ENCODE results near the gene APP.

The APP gene

GRCh38 chr21:25967901-25968438 lies 202.6 kb downstream of the APP start:
- Mint-ChIP-seq H3K4me1 (ENCODE audit: low read depth) (peaks cover 15% of the 10 kb centered on the region), H3K27ac (peak overlapping the region; percentile 64), H3K27me3 (no peaks in the 10 kb centered on the region), H3K4me3 (peak overlapping the region; percentile 22), H3K36me3 (peaks cover 31% of the 10 kb centered on the region), H3K9me3 (ENCODE audit: low read depth) (no peaks in the 10 kb centered on the region)

DNA sequence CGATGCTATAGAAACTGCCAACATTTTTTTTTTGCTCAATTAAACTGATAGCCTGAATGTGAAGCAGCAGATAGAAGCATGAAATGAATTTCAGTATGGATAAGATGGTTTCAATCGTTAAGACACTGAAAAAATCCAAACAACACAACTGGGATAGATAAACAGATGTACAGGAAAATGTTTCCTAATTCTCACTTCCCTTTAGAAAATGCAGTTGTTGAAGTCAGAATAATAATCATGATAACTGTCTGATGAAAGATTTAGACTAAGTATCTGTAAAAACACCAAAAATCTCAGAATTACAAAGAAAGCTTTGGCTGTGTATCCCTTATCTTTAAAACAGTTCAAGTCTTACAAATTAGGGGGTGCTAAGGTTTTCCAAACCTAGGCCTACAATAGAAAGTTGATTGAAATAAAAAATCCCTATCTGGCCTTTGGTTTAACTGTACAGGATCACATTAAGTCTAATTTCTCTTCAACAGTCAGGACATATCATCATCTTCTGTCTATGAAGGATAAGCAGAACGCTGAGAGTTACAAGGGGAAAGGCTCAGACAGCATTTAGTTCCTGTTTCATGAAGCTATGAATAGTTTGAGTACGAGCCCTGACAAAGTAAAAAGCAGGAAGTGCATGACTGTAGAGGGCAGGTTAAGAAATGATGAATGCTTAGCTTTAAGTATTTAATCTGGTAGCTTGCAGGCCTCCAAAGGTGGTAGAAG lies 203.2 kb downstream of the APP start:
- Mint-ChIP-seq H3K36me3 (peaks cover 28% of the 10 kb centered on the region), H3K4me1 (ENCODE audit: low read depth) (peaks cover 15% of the 10 kb centered on the region), H3K4me3 (peak overlapping the region; percentile 22), H3K9me3 (ENCODE audit: low read depth) (no peaks in the 10 kb centered on the region), H3K27ac (peak overlapping the region; percentile 64), H3K27me3 (no peaks in the 10 kb centered on the region)

DNA sequence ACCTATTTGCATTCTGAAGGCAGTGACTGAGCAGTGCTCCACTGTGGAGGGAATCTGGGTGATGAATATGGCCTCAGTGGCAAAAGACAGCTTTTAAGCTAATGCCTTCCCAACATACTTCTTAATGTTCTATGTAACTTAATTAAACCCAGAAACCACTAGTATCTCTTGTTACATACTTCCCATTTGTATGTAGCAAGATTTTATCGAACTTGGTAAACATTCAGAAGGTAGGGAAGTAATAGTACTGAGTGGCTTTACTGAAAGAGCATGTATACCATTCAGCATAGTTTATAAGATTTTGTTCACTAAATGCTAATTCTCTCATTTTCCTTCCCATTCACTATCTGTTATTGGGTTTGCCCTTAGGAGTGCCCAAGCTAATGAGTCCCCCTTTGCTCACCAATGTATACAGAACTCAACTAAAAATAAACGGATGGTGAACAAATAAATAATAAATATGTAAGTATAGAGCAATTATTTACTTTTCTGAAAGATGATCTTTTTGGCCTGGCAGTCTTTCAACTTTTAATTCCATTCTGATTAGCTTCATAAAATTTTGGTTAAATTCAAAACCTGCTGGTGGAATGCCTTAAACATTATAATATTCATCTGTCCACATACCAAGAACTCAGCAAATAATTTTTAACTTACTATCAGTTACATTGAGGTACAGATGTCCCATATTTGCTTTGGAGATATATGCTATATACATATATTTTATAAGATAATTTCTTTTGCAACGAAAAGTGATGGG lies 204.4 kb downstream of the APP start:
- Mint-ChIP-seq H3K4me1 (ENCODE audit: low read depth) (peaks cover 15% of the 10 kb centered on the region), H3K27me3 (no peaks in the 10 kb centered on the region), H3K4me3 (no peak overlapping the region), H3K9me3 (ENCODE audit: low read depth) (no peaks in the 10 kb centered on the region), H3K36me3 (peaks cover 17% of the 10 kb centered on the region), H3K27ac (no peak overlapping the region)

DNA sequence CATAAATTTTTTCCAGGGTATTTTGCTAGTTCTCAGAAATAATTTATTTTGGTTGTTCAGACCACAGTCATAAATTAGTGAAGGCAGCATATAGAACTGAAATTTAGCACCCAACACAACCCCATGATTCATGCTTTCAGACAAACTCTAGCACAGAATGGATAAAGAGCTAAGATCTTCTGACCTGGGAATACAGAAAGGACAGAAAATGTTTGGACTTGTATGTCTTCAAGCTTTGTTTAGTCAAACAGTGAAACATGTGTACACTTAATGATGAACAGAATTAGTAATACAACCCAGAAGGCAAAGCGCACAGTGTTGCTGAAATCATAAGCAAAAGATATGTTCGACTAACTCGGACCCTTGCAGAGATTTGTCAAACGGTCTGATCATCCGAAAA lies 205.6 kb downstream of the APP start:
- Mint-ChIP-seq H3K27ac (no peak overlapping the region), H3K4me3 (no peak overlapping the region), H3K9me3 (ENCODE audit: low read depth) (no peaks in the 10 kb centered on the region), H3K36me3 (peaks cover 14% of the 10 kb centered on the region), H3K4me1 (ENCODE audit: low read depth) (peaks cover 15% of the 10 kb centered on the region), H3K27me3 (no peaks in the 10 kb centered on the region)

DNA sequence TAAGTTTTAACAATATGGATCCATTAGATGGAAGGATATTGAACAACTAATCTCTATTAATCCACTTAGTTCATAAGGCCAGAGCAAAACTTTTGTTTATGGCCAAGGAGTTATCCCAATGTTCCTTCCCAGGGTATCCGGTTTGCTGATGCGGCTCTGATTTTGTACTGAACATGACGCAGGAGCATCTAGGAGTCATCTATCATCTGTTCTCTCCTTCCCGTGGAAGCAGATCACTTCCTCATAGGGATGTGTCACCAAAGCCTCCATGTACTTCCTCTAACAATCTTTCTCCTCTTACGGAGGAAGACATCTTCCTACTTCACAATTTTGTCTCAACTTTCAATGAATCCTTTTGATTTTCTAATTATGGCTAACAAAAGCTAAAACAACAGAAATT lies 206.6 kb downstream of the APP start:
- Mint-ChIP-seq H3K27me3 (no peaks in the 10 kb centered on the region), H3K9me3 (ENCODE audit: low read depth) (no peaks in the 10 kb centered on the region), H3K4me3 (no peak overlapping the region), H3K36me3 (peaks cover 19% of the 10 kb centered on the region), H3K4me1 (ENCODE audit: low read depth) (peaks cover 15% of the 10 kb centered on the region), H3K27ac (no peak overlapping the region)

- Mint-ChIP-seq H3K27me3 (no peaks in the 10 kb centered on the region), H3K9me3 (ENCODE audit: low read depth) (no peaks in the 10 kb centered on the region), H3K27ac (no peak overlapping the region), H3K4me3 (no peak overlapping the region), H3K4me1 (ENCODE audit: low read depth) (peaks cover 11% of the 10 kb centered on the region), H3K36me3 (peaks cover 20% of the 10 kb centered on the region)
These were observed 207.4 kb downstream of the APP start for GRCh38 chr21:25963181-25963580.

GRCh38 chr21:25961042-25961441 lies 209.5 kb downstream of the APP start:
- H3K27ac Mint-ChIP-seq = no peak overlapping the region
- peaks cover 14% of the 10 kb centered on the region for H3K36me3 Mint-ChIP-seq
- no peaks in the 10 kb centered on the region for H3K4me1 Mint-ChIP-seq (ENCODE audit: low read depth)
- no peaks in the 10 kb centered on the region for H3K9me3 Mint-ChIP-seq (ENCODE audit: low read depth)
- no peaks in the 10 kb centered on the region for H3K27me3 Mint-ChIP-seq
- no peak overlapping the region for H3K4me3 Mint-ChIP-seq

DNA sequence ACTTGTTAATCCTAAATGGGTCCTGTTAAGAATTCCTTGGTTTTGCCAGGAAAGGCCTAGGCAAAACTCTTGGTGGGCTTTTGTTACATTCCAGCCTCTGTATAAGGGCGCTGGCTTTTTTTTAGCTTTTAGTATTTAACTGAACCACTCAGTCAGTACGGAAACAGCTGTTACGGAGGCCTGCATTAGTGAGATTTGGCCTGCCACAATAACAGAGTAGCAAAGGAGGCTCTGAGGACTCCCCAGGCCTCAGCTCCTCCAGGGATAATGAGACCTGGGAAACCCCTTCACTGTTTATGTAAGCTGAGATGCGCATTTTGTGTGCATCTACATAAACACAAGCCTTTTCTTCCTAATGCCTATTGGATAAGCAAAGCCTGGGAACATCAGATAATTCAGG lies 210.2 kb downstream of the APP start:
- no peak overlapping the region for H3K27ac Mint-ChIP-seq
- no peak overlapping the region for H3K4me3 Mint-ChIP-seq
- no peaks in the 10 kb centered on the region for H3K9me3 Mint-ChIP-seq (ENCODE audit: low read depth)
- no peaks in the 10 kb centered on the region for H3K27me3 Mint-ChIP-seq
- H3K36me3 Mint-ChIP-seq = peaks cover 18% of the 10 kb centered on the region
- no peaks in the 10 kb centered on the region for H3K4me1 Mint-ChIP-seq (ENCODE audit: low read depth)

DNA sequence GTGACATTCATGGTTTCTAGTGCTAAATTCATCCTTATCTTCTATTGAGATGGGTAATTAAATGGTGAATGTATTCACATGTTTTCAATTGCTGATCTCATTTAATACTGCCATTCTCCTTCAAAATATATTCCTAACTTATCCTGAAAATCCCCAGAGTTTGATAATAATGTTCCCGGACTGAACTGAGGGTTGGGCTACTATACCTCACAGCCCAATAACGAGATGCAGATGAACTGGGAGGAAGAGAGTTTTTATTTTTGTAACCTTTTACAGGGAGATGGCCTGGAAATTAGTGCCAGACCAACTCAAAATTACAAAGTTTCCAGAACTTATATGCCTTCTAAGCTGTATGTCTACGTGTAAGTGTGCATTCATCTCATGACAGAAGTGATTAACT lies 210.8 kb downstream of the APP start:
- Mint-ChIP-seq H3K27me3 (no peaks in the 10 kb centered on the region), H3K36me3 (peaks cover 23% of the 10 kb centered on the region), H3K27ac (no peak overlapping the region), H3K4me3 (no peak overlapping the region), H3K4me1 (ENCODE audit: low read depth) (no peaks in the 10 kb centered on the region), H3K9me3 (ENCODE audit: low read depth) (no peaks in the 10 kb centered on the region)

GRCh38 chr21:25956993-25957714 lies 213.4 kb downstream of the APP start:
- peaks cover 23% of the 10 kb centered on the region for H3K36me3 Mint-ChIP-seq
- H3K27ac Mint-ChIP-seq = no peak overlapping the region
- H3K27me3 Mint-ChIP-seq = no peaks in the 10 kb centered on the region
- no peak overlapping the region for H3K4me3 Mint-ChIP-seq
- H3K4me1 Mint-ChIP-seq (ENCODE audit: low read depth) = no peaks in the 10 kb centered on the region
- H3K9me3 Mint-ChIP-seq (ENCODE audit: low read depth) = no peaks in the 10 kb centered on the region

DNA sequence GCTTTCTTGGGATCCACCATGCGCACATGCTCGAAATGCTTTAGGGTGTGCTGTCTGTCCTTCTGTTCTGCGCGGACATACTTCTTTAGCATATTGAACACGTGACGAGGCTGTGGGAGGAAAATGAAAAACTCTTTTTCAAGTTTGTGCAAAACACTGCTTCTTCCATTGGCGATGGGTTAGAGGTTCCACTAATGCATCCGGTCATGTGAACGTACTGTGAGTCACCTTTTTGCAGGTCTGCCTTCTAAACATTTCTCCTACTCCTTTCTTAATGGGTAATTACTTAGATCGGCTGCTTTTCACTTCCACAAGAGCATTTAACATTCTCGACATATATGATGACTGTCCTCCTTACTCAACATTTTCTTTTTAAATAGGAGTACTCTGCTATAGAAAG lies 214.9 kb downstream of the APP start:
- H3K36me3 Mint-ChIP-seq = peaks cover 24% of the 10 kb centered on the region
- no peaks in the 10 kb centered on the region for H3K27me3 Mint-ChIP-seq
- H3K9me3 Mint-ChIP-seq (ENCODE audit: low read depth) = no peaks in the 10 kb centered on the region
- H3K27ac Mint-ChIP-seq = no peak overlapping the region
- H3K4me1 Mint-ChIP-seq (ENCODE audit: low read depth) = no peaks in the 10 kb centered on the region
- H3K4me3 Mint-ChIP-seq = no peak overlapping the region

DNA sequence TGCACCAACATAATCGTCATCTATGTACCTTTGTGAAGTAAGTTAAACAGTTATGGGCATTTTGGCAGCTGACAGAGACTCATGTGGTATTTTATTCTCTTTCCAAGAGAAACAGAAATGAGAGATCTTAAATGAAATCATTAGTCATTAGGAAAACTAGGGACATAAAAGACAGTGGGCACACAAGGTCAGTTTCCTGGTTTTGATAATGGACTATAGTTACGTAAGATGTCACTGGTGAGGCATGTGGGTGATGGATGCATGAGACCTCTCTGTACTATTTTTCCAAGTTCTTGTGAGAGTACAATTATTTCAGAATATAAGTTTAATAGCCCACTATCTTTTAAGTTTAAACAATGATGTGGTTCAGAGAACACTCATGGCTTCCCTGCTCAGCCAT lies 216.9 kb downstream of the APP start:
- Mint-ChIP-seq H3K4me3 (no peak overlapping the region), H3K27me3 (no peaks in the 10 kb centered on the region), H3K36me3 (peaks cover 19% of the 10 kb centered on the region), H3K4me1 (ENCODE audit: low read depth) (no peaks in the 10 kb centered on the region), H3K9me3 (ENCODE audit: low read depth) (no peaks in the 10 kb centered on the region), H3K27ac (no peak overlapping the region)

DNA sequence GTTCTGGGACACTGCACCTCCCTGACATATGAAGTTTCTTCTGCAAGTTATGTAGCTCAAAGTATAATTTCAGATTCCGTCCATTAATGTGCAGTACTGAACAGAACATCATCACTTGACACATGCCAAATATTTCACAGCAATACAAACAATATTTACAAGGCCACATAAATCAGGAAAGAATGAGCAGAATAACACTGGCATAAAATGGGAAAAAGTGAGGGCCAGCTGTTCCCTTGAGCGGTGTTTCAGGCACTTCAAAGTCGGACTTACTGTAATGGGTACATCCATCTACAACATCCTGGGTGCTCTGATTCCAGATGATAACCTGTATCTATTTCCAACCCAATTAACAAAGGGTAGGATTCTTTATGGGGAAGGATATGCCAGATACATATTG lies 217.4 kb downstream of the APP start:
- no peaks in the 10 kb centered on the region for H3K4me1 Mint-ChIP-seq (ENCODE audit: low read depth)

GRCh38 chr21:25952306-25952705 lies 218.3 kb downstream of the APP start:
- Mint-ChIP-seq H3K4me3 (no peak overlapping the region), H3K9me3 (ENCODE audit: low read depth) (no peaks in the 10 kb centered on the region), H3K4me1 (ENCODE audit: low read depth) (no peaks in the 10 kb centered on the region), H3K36me3 (peaks cover 19% of the 10 kb centered on the region), H3K27ac (no peak overlapping the region), H3K27me3 (no peaks in the 10 kb centered on the region)

More for the DNA sequence above, 217.4 kb downstream of the APP start:
- no peaks in the 10 kb centered on the region for H3K9me3 Mint-ChIP-seq (ENCODE audit: low read depth)
- H3K27me3 Mint-ChIP-seq = no peaks in the 10 kb centered on the region
- no peak overlapping the region for H3K4me3 Mint-ChIP-seq
- peaks cover 17% of the 10 kb centered on the region for H3K36me3 Mint-ChIP-seq
- no peak overlapping the region for H3K27ac Mint-ChIP-seq

DNA sequence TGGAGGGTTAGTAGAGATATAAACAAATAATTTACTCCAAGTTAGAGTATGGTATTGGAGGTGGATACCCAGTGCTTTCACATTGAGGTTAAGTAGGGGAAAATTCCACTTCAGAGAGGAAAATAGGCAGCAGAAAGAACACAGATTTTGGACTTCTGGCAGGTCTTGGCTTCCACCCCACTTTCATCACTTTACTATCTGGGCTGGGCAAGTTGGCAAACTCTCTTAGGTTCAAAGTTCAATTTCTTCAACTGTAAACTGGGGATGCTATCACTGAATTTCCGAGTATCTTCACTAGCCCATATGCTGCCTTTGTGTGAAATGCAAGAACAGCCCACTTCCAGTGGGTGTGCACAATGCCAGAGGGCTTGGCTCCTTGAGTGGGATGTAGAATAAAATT lies 220.9 kb downstream of the APP start:
- no peak overlapping the region for H3K4me3 Mint-ChIP-seq
- H3K4me1 Mint-ChIP-seq (ENCODE audit: low read depth) = no peaks in the 10 kb centered on the region
- no peaks in the 10 kb centered on the region for H3K9me3 Mint-ChIP-seq (ENCODE audit: low read depth)
- H3K36me3 Mint-ChIP-seq = peaks cover 22% of the 10 kb centered on the region
- no peak overlapping the region for H3K27ac Mint-ChIP-seq
- H3K27me3 Mint-ChIP-seq = no peaks in the 10 kb centered on the region
